Rectal smooth muscle tissue (tissue), 1 donor: ENCODE results near the gene KRTAP4-11.
"Not testable (repeated sequence)": the region's sequence is repeated elsewhere in the genome, so short reads cannot be mapped to it uniquely, and the experiment has no call there.

Source experiments
- H3K27ac ChIP-seq: one replicate; pipeline ENCODE4 v1.7.0; 2013; ENCODE audit warnings: low read depth, low read length, inconsistent platforms
- H3K27me3 ChIP-seq: one replicate; pipeline ENCODE4 v1.7.0; 2013; ENCODE audit warnings: low read length; ENCODE audit not compliant: control insufficient read depth, insufficient read depth
- H3K36me3 ChIP-seq: one replicate; pipeline ENCODE4 v1.7.0; 2013; ENCODE audit warnings: low read length; ENCODE audit not compliant: control insufficient read depth, insufficient read depth
- H3K4me1 ChIP-seq: one replicate; pipeline ENCODE4 v1.7.0; 2013; ENCODE audit warnings: low read length; ENCODE audit not compliant: control insufficient read depth, insufficient read depth
- H3K4me3 ChIP-seq: one replicate; pipeline ENCODE4 v1.7.0; 2013; ENCODE audit warnings: low read length
- H3K9ac ChIP-seq: one replicate; pipeline ENCODE4 v1.7.0; 2013; ENCODE audit warnings: low read length

The KRTAP4-11 gene

DNA sequence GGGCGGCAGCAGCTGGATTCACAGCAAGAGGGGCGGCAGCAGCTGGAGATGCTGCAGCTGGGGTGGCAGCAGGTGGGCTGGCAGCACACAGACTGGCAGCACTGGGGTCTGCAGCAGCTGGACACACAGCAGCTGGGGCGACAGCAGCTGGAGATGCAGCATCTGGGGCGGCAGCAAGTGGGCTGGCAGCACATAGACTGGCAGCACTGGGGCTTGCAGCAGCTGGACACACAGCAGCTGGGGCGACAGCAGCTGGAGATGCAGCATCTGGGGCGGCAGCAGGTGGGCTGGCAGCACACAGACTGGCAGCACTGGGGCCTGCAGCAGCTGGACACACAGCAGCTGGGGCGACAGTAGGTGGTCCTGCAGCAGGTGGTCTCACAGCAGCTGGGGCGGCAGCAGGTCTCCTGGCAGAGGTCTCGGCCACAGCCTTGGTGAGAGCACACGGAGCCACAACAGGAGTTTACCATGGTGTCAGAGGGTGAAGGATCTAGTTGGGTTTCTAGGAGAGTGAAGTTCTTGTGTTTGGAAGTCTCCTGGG, at the start of gene KRTAP4-11:
TSS of gene KRTAP4-11 (minus strand) at position 528 of the 541 bp plus-strand sequence. CDS start at position 470, 58 bp downstream.
- not testable (repeated sequence) for H3K4me3 ChIP-seq, H3K9ac ChIP-seq, H3K27me3 ChIP-seq

DNA sequence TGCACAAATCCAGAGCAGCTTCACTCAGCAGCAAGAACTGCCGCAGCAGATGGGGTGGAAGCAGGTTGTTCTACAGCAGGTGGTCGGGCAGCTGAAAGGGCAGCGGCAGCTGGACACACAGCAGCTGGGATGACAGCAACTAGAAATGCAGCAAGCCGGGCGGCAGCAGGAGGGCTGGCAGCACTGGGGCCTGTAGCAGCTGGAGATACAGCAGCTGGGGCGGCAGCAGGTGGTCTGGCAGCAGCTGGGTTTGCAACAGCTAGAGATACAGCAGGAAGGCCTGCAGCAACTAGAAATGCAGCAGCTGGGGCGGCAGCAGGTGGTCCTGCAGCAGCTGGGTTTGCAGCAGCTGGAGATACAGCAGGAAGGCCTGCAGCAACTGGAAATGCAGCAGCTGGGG, 49.4 kb upstream of the KRTAP4-11 start:
- H3K9ac ChIP-seq, result no peak overlapping the region
- no peak overlapping the region for H3K4me3 ChIP-seq
- H3K36me3 ChIP-seq, result no peaks in the 10 kb centered on the region
- no peaks in the 10 kb centered on the region for H3K4me1 ChIP-seq
- H3K27me3 ChIP-seq, result no peaks in the 10 kb centered on the region
- H3K27ac ChIP-seq, result no peak overlapping the region

More for the DNA sequence above, at the start of gene KRTAP4-11:
- not testable (repeated sequence) for H3K27ac ChIP-seq, H3K36me3 ChIP-seq, H3K4me1 ChIP-seq

DNA sequence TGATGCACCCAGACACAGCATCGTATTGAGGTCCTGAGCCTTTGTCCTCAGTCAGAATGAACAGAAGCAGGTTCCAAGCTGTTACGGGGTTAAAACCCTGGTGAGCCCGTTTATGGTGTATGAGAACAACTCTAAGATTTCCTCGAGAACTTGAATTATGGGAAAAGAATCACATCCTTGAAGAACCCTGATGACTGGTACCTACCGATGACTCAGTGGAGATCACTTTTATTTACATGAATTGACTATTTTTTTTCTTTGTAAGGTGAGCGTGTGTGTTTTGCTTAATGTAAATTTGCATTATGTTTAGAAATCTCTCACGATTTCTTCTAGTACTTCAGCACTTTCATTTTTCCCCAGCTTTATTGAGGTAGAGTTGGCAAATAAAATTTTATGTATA, 45.7 kb upstream of the KRTAP4-11 start:
- Histone ChIP-seq H3K9ac (no peak overlapping the region), H3K4me3 (no peak overlapping the region), H3K36me3 (no peaks in the 10 kb centered on the region), H3K27ac (no peak overlapping the region), H3K27me3 (no peaks in the 10 kb centered on the region), H3K4me1 (no peaks in the 10 kb centered on the region)

GRCh38 chr17:41160648-41161047, 42.5 kb upstream of the KRTAP4-11 start, which contains the start of gene KRTAP4-4:
TSS of gene KRTAP4-4 (minus strand) at chr17:41160748. CDS start at chr17:41160691, 57 bp downstream.
- no peak within 1 kb of the TSS for H3K27ac ChIP-seq
- H3K4me3 ChIP-seq, result no peak within 1 kb of the TSS
- no peaks in the 10 kb centered on the region for H3K36me3 ChIP-seq
- H3K4me1 ChIP-seq, result no peaks in the 10 kb centered on the region
- no peaks in the 10 kb centered on the region for H3K27me3 ChIP-seq
- no peak within 1 kb of the TSS for H3K9ac ChIP-seq

- not testable (repeated sequence) for H3K4me3 ChIP-seq, H3K36me3 ChIP-seq, H3K27me3 ChIP-seq, H3K4me1 ChIP-seq, H3K27ac ChIP-seq, H3K9ac ChIP-seq
These were observed 42.0 kb upstream of the KRTAP4-11 start for GRCh38 chr17:41160190-41160589.

DNA sequence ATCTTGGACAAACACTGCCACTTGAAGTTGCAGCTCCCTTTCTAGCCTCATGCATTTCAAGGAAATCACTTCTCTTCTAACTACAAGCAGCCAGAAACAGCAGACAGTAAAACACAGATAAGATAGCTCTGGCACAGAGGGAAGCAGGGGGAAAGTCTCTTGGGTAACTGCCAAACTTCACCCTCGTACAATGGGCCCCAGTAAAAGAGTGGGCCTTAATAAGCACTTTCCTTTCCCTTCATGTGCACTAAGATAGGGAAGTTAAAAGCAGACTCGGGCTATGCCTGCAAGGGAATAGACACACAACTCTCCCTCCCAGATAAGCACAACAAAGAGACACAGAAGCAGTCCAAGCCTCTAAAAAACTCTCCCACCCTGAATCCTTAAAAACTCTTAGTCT, 35.7 kb upstream of the KRTAP4-11 start:
- no peak overlapping the region for H3K27ac ChIP-seq
- H3K4me3 ChIP-seq, result no peak overlapping the region
- no peaks in the 10 kb centered on the region for H3K27me3 ChIP-seq
- no peaks in the 10 kb centered on the region for H3K36me3 ChIP-seq
- no peak overlapping the region for H3K9ac ChIP-seq
- H3K4me1 ChIP-seq, result no peaks in the 10 kb centered on the region

GRCh38 chr17:41151525-41151924, 33.4 kb upstream of the KRTAP4-11 start:
- no peaks in the 10 kb centered on the region for H3K36me3 ChIP-seq
- H3K27ac ChIP-seq, result no peak overlapping the region
- H3K4me3 ChIP-seq, result no peak overlapping the region
- no peaks in the 10 kb centered on the region for H3K27me3 ChIP-seq
- H3K4me1 ChIP-seq, result no peaks in the 10 kb centered on the region
- H3K9ac ChIP-seq, result no peak overlapping the region

GRCh38 chr17:41150026-41150425, 31.9 kb upstream of the KRTAP4-11 start:
- Histone ChIP-seq H3K4me3 (no peak overlapping the region), H3K27ac (no peak overlapping the region), H3K4me1 (no peaks in the 10 kb centered on the region), H3K36me3 (no peaks in the 10 kb centered on the region), H3K27me3 (no peaks in the 10 kb centered on the region), H3K9ac (no peak overlapping the region)

- H3K36me3 ChIP-seq, result no peaks in the 10 kb centered on the region
- no peak within 1 kb of the TSS for H3K4me3 ChIP-seq
- no peak within 1 kb of the TSS for H3K9ac ChIP-seq
- no peaks in the 10 kb centered on the region for H3K27me3 ChIP-seq
- no peaks in the 10 kb centered on the region for H3K4me1 ChIP-seq
- no peak within 1 kb of the TSS for H3K27ac ChIP-seq
These were observed 31.4 kb upstream of the KRTAP4-11 start, which contains the start of gene KRTAP4-5 for GRCh38 chr17:41149652-41149985. TSS of gene KRTAP4-5 (minus strand) at chr17:41149825. CDS start at chr17:41149767, 58 bp downstream.

GRCh38 chr17:41148971-41149651, 30.9 kb upstream of the KRTAP4-11 start:
- H3K36me3 ChIP-seq, H3K27ac ChIP-seq, H3K27me3 ChIP-seq, H3K4me1 ChIP-seq, H3K9ac ChIP-seq, H3K4me3 ChIP-seq: not testable (repeated sequence)

GRCh38 chr17:41147531-41148204, 29.5 kb upstream of the KRTAP4-11 start:
- no peaks in the 10 kb centered on the region for H3K36me3 ChIP-seq

GRCh38 chr17:41145261-41145660, 27.1 kb upstream of the KRTAP4-11 start:
- Histone ChIP-seq H3K27me3 (no peaks in the 10 kb centered on the region), H3K27ac (no peak overlapping the region), H3K36me3 (no peaks in the 10 kb centered on the region), H3K9ac (no peak overlapping the region), H3K4me1 (no peaks in the 10 kb centered on the region), H3K4me3 (no peak overlapping the region)

More at GRCh38 chr17:41147531-41148204, 29.5 kb upstream of the KRTAP4-11 start:
- Histone ChIP-seq H3K27me3 (no peaks in the 10 kb centered on the region), H3K9ac (no peak overlapping the region), H3K27ac (no peak overlapping the region), H3K4me1 (no peaks in the 10 kb centered on the region), H3K4me3 (no peak overlapping the region)
